Epidermal melanocyte (primary cell): ENCODE data around the gene CARHSP1.
"Not testable (repeated sequence)": the region's sequence is repeated elsewhere in the genome, so short reads cannot be mapped to it uniquely, and the experiment has no call there.

Experiments
- DNase-seq: peaks from one replicate; pipeline ENCODE4 v3.0.0; 2011; ENCODE audit warnings: low spot score; ENCODE audit not compliant: insufficient read length

CARHSP1 gene

DNA sequence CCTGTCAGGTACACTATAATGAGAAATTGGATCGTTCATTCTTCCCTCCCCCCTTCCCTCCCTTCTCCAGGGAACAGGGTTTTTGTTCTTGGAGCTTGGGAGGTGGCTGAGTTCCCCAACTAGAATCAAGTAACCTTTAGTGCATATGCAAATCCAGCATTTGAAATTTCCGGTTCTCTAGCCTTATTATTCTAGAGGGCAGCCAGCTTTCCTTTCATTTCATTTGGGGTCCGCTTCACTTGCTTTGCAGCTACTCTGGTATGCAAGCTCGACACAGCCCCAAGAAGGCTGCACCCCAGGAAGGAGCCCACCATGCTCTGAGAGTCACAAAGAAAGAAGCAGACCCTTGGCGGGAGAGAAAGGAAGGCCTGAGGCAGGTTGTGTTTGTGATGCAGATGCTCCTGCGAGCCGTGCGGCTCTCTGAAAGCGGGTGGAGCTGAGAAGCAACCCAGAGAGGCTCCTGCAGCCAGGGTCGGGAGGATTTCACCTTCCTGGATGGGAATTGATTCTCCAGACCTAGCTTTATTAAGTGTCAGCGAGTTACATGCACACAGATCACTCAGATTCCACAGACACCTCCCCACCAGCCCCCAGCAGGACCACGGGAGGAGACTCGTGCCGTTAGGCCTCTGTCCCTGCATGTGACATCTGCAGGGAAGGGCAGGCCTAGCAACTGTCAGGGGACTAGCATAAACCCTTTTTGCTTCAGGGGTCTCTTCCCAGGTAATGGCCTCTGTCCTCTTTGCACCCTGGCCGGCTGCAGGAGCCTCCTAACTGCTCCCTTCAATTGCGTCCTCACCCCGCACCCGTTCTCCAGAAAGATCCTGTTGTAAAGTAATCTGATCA is 36.7 kb downstream of the CARHSP1 start:
- no peak for DNase-seq

DNA sequence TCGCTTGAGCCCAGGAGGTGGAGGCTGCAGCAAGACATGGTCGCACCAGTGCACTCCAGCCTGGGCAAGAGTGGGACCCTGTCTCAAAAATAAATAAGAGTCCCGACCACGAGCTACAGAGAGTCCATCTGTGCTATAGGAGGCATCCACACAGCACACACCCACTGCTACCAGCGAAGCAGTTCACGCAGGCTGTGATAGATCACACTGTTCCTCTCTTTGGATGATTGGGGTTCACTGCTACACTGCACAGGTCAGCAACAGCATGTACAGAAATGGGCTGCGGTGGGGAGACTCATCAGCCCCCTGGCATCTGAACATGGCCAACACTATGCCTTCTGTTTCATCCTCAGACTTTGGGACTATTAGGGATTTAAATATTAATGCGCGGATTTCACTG is 37.4 kb downstream of the CARHSP1 start:
- DNase-seq = no peak

DNA sequence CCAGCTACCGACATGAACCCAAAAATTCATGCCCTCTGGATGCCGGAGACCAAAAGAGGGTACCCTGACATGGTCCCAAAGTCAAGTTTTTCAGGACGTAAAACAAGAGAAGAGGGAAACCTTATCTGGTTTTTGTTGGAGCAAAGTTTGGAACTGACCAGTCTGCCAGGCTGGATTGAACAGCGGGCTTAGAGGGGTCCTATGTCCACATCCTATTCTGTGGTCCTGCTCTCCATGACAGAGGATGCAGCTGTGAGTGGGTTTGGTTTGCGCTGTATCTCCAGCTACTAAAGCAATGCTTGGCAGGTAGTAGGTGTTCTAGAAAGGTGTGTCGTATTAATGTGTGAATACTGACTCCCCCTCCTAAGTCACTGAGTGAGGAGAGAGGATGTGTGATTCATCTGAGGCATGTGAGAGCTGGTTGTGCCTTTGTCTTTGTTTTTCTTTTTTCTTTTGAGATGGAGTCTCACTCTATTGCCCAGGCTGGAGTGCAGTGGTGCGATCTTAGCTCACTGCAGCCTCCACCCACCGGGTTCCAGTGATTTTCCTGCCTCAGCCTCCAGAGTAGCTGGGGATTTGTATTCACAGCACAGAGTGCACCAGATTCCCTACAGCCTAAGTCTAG is 40.2 kb downstream of the CARHSP1 start:
- no peak for DNase-seq

DNA sequence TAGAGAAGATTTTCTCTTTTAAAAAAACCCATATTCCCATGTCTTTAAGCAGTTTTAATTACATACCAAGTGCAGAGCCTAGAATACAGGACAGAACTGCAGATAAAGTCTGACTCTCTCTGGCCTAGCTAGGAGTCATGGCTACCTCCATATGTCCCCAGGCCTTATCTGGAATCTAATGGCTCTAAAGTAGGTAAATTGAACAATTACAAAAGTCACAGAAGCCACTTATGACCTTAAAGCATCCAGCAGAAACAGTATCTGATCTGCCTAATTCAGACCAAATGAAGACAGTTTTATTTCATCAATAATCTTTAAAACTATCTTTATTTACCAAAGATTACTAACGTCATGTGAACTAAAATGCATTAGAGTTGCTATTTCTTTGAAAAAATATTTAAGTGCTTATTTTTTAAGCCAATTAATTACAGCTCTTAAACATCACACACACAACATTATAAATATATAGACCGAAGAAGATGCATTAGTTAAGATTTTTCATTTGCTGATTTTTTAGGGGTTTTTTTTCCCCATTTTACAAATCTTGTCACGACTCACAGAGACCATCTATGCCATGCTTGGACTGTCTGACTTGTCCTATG is 42.4 kb downstream of the CARHSP1 start:
- no peak for DNase-seq

DNA sequence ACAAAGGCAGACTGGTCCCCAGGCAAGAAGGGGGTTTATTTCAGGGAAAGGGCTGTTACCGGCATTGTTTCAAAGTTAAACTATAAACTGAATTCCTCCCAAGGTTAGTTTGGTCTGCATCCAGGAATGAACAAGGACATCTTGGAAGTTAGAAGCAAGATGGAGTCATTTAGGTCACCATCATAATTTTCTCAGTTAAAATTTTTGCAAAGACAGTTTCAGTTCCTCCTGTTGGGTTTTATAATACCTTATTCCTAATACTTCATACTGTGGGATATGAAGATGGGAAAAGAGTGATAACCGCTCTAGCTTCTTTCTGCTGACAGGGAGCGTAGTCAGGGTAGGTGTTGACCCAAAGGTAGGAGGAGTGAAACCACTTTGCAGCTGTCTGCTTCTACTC is 46.4 kb downstream of the CARHSP1 start:
- DNase-seq = no peak

DNA sequence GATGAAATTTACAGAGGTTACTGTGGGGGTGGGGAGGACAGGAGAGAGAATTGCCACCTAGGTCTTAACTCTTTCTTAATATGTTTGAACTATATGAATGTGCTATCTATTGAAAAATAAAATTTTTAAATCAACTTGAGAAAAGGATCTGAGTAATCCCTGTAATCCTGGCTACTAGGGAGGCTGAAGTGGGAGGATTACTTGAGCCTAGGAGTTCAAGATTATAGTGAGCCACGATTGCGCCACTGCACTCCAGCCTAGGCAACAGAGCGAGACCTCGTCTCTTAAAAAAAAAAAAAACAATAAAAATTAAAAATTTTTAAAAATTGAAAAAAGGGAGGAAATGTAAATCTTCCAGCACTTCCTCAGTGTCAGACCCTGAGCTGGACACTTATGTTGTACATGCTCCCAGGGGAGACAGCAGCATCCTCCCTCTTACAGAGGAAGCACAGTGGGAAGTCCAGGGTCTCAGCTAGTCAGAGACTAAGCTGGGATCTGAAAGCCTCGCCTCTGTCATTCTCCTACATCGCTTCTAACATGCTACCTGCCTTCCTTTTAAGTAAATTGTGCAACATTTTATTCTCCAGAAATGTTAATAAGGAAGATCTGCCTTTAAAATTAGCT is 49.3 kb downstream of the CARHSP1 start:
- DNase-seq = no peak

DNA sequence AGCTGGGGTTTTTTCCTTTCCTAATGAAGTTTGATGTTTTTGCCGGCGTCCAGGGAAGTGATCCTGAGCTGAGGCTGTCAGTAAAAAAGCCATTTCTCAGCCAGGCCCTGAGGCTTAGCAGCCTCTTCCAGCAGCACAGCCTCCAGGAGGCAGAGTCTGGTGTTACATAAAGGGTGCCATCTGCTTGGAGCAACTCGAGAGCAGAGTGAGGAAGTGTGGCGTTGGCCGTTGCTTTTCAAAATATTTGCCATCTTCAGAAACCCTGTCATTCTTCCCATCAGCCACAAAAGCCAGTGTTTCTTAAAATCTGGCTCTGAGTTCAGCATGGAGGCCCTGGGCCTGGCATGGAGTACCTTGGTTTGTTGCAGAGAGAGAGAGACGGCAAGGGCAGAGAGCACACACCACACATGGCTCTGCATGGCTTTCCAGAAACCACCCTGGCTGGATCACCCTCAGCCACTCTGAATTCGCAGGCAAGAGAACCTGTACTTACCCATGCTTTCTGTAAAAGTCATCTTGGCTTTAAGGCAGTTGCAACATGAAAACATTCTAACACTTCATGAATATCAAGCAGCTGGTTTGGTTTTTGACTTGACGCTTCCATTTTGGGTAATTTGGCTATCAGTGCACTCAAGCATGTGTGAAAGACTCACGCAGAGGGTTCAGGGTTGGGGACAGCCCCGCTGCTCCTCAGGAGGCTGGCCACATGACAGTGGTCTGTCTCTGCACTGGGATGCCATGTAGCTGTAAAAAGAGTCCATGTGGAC is 50.1 kb downstream of the CARHSP1 start:
- no peak for DNase-seq

DNA sequence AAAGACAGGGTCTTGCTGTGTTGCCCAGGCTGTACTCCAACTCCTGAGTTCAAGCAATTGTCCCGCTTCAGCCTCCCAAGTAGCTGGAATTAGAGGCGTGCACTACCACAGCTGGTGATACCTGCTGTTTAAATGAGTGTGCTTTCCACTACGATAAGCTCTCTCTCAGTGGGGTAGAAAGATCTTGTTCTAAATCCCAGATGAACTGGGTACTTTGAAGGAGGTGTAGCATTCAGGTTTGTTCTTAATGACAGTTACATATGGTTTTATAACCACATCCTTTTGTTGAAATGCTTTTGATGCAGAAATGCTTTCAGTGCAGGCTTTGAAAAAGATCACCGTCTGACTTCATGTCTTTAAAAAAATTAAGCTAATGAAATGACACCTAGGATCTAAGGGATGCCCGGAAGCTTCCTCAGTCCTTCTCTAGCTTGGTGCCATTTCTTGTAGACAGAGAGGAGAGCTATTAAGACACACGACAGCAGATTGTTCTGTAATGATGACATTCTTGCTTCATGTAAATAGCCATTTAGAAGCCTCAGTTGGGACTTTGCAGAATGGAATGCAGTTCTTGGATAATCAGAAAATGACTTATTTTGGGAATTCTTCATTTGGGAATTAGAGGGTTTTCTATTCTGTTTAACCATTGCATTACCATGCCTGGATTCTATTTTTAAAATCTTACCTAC is 51.7 kb downstream of the CARHSP1 start:
- DNase-seq = no peak

DNA sequence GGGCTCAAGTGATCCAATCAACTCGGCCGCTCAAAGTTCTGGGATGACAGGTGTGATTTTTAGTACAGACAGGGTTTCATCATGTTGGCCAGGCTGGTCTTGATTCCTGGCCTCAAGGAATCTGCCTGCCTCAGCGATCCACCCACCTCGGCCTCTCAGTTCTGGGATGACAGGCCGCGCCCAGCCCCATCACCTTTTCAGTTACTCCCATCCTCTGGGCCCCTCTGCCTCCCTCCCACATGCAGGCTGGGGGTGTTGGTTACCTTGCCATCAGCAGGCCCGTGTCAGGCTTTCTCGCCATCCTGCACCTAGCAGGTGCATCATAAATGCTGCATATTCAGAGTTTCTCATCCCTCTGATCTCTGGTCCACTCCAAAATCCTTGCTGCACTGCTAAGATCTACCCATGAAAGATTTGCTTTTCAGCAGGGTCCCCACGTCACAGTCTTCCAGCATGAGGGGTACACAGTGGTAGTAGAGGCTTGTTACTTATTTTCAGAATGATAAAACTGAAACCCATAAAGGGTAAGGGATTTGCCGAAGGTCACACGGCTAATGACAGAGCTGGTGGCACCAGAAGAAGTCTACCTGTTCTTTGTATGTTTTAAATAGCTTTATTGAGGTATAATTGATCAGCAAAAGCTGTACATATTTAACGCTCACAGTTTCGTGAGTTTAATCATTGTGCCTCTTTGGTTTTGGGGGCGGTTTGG is 54.6 kb downstream of the CARHSP1 start:
- DNase-seq = no peak

DNA sequence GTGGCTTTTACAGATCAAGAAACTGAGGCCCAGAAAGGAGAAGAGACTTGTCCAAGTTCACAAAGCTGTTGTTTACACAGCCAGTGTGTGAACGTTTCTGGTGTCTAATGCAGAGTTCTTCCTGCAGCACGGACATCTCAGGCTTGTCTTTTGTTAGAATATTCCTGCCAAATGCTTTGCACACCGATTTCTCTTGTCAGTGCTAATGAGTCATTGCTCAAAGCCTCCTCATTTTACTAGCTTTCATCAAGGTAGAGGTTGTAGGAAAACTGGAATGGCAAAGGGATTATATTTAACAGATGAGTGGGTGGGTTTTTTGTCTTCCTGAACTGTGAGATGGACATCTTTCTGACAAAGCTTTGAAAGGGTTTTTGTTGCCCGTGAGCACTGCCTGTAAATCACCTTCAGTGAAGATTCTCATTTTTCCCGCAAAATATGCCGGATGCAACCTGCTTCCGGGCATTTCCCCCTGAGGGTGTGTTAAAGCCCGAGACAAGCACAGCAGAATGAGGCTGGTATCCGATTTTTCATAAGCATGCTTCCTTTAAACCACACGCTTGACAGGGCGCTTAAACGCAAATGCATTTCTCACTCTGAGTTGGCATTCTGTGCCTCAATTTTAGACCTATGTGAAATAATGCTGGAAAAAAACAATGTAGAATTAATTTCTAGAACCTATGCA is 56.5 kb downstream of the CARHSP1 start:
- DNase-seq = no peak

DNA sequence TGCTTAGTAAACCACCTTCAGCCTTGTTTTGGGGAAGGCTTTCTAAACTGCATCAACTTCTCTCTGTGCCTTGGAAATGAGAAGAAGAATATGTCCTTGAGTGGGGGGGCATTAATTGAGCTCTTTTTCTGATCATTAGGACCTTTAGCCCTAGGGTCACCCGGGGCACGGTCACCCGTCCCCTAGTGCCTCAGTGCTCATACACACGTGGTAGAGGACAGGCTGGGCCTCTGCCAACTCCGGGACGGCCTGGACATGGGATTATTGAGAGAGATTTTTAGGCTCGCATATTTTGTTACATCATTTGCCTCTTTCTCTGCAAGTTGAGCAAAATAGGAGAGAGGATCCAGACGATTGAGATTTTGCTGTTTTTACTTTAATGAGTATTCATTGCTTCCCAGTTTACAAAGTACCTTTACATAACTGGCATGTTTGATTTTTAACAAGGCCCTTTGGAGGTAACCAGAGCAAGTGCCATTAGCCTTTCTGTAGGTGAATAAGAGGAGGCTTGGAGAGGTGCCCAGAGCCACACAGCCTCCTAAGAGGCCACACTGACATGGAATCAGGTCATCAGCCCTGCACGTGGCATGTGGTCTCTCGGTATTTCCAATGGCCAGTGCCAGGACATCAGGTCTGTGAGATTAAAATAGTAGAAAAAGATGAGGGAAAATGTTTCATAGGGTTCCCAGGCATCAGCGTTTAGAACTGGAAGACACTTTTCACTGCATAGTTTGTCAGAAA is 60.0 kb downstream of the CARHSP1 start:
- DNase-seq = no peak

DNA sequence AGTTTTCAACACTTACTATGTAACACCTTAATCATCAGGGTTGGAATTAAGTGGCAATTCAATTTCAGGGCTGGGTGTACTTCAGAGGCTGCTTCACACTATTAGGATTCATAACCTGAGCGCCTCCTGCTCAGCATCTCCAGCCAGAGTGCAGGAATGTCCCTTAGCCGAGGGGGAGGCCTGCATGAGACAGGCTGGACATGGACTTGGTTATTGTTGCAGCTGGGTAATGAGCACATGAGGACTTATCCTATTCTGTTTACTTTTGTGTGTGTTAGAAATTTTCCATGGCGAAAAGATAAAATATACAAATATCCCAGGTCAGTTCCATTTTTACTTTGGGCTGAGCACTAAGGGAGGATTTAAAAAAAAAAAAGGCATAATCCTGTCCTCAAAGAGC is 60.8 kb downstream of the CARHSP1 start:
- no peak for DNase-seq

DNA sequence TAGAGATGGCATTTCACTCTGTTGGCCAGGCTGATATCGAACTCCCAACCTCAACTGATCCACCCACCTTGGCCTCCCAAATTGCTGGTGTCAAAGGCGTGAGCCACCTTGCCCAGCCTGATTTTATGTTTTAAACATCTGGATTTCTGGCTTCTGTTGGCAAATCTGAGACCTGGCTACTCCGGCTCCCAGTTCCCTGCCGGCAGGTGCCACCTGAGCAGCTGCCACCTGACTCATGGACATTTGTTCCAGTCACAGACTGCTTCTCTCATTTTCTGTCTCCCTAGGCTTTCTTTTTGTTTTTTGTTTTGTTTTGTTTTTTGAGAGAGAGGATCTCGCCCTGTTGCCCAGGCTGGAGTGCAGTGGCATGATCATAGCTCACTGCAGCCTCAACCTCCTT is 61.6 kb downstream of the CARHSP1 start:
- no peak for DNase-seq

DNA sequence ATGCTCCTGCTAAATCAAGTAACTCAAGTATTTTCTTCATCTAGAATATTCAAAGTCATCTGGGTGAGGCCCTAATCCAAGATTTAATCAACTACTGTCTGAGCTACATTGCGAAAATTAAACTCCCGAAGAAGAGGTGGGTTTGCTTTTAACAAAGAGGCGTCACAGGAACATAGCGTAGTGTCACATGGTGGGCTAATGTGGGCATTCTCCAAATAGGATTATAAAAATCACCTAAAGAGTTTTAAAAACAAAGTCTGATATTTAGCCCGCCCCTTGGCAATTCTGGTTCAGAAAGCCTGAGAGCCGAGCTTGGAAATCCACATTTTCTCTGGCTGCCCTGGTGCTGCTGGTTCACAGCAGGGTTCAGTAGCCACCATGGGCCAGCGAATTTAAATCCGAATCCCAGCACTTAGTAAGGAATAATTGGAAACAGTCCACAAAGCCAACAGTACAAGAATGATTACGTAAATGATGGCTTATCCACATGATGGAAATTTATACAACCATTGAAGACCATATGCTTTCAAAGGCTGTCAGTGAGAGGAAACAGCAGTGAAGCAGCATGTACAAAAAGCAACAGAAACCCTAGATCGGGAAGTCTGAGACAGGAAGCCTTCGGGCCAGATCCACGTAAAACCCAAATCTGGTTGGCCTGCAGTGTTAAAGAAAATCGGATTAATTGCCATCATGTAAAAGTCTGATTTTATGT is 62.4 kb downstream of the CARHSP1 start:
- DNase-seq = no peak

DNA sequence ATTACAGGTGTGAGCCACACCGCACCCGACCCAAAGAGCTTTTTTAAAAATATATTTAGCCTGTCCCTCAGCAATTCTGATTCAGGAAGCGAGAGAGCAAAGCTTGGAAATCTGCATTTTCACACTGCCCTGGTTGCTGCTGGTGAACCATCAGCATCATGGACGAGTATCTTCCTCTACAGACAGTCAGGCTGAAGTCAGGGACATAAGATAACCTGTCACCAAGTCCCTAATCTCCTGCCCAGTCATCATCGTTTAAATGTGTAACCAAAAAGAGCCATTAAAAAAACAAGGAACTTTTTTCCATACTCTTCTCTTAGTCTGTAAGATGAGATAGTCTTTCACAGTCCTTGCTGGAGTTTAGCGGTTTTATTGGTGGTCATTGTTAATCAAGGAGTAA is 64.5 kb downstream of the CARHSP1 start:
- DNase-seq = no peak

DNA sequence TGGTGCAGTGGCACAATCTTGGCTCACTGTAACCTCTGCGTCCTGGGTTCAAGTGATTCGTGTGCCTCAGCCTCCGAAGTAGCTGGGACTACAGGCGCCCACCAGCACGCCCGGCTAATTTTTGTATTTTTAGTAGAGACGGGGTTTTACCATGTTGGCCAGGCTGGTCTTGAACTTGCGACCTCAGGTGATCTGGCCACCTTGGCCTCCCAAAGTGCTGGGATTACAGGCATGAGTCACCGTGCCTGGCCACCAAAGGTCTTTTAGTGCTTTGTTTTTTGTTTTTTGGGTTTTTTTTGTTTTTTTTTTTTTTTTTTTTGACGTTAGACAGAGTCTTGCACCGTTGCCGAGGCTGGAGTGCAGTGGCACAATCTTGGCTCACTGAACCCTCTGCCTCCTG is 65.1 kb downstream of the CARHSP1 start:
- not testable (repeated sequence) for DNase-seq
